GM19240 (cell line): ENCODE data around the gene LRPAP1.
"Not testable (repeated sequence)": the region's sequence is repeated elsewhere in the genome, so short reads cannot be mapped to it uniquely, and the experiment has no call there.

Experiments
- DNase-seq: peaks from one replicate; pipeline ENCODE4 v3.0.0; 2011; ENCODE audit warnings: low spot score; ENCODE audit not compliant: insufficient read length

LRPAP1 gene

DNA sequence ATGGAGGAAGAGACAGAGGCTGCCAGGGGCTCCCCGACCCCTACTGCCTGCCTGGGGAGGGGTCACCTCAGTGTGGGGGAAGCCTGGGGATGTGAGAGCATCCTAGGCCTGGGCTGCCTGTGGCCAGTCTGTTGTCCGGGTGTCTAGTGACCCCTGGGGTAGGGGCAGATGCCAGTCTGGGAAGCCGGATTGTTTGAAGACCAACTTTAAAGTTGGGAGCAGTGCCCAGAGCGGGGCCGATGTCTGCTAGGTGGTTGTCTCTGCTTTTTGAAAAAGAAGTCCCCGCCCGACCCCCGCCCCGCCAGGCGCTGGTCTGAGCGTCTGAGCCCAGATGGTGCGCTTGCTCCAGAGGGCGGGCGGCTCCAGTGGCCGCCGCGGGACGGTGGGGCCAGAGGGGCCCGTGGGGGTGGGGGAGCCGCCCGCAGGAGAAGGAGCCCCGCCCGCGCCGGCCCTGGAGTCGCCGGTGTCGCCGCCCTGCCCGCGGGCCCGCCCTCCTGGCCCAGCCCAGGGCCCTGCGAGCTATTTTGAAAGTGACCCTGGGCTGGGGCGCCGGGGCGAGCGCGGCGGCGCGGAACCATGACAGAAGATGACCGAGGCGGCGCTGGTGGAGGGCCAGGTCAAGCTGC, 69.3 kb downstream of the LRPAP1 start, which contains the start of gene DOK7:
Gene DOK7 (plus strand): TSS at position 517 of the 626 bp plus-strand sequence. CDS start 70 bp downstream, at position 587.
- no peak for DNase-seq

DNA sequence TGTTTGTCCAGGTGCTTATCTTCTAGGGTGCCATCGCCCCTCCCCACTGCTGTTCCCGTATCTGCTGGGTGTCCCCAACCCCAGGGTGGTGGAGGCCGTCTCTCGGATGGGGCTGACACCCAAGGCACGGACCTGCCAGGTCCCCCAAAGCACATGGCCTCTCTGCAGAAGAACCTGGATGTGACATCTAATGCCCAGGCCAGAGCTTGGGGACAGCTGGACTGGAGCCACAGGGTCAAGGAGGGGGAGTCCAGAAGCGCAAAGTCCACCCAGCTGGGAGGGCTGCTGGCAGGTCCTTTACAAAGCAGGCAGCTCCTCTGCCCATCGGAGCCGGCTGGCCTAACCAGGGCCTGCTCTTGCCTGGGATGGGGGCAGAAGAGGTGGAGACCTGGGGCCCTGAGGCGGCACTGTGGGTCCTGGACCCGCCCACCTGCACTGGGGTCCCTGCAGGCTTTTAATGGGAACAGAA, 69.9 kb downstream of the LRPAP1 start:
- no peak for DNase-seq

DNA sequence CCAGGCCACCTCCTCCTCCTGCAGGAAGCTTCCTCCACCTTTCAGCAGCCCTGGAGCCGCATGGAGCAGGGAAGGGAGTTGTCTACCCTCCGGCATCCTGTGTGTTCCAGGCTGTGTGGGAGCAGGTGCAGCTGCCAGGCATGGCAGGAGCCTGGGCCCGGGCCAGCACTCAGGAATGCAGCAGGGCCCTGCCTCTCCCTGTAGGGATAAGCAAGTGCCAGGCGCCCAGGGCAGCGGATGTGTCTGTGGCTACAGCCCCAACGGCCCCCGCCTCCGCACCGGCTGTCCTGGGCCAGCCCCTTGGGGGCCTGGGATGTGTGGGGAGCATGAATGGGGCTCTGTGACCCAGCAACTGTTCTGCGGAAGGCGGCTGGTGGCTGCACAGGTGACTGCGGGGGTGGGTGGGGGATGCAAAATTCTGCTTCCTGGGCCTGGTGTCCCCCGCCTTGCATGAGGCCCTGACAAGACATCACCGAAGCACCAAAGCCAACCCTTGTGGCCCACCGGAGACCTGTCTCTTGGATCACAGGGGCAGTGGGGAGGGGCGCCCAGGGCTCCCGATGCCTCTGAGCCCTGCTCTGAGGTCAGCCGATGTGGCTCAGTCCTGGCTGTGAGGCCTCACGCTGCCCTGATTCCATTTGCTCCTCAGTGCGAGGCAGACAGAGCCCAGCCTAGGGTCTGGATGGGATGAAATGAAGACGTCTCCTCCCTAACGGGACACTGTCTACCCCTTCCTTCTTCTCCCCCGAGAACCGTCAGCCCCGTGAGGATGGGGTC, 70.5 kb downstream of the LRPAP1 start:
- DNase-seq, result no peak

DNA sequence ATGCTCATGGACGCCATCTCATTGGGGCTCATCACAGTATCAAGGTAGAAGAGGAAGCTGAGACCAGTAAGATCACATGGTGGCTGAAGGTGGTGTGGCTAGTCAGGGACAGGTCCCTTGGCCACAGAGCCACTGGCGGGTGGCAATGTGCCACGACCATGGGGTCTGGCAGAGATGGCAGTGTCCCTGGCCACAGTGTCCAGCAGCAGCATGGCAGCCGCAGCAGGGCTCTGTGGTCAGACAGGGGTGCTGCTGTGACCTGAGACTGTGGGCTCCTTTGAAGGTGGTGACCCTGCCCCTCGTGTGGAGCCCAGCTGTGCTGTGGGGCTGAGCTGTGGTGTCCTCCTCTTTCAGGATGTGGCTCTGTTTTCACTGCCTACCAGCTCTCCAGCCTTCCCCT, 71.3 kb downstream of the LRPAP1 start:
- DNase-seq, result no peak

DNA sequence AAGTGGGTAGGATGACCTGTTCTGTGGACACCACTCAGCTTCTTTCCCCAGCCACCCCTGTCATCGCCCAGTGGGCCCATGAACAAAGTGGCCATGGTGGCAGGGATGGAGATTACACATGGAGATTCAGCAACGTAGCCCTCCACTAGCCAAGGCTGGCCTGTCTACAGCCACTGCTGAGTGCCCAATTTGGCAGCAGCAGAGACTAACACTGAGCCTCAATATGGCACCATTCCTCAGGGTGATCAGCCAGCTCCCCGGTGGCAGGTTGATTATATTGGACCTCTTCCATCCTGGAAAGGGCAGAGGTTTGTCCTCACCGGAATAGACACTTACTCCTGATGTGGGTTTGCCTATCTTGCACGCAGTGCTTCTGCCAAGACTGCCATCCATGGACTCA, 73.1 kb downstream of the LRPAP1 start:
- not testable (repeated sequence) for DNase-seq

- no peak for DNase-seq
Observed at GRCh38 chr4:3458371-3458770, 73.9 kb downstream of the LRPAP1 start.

DNA sequence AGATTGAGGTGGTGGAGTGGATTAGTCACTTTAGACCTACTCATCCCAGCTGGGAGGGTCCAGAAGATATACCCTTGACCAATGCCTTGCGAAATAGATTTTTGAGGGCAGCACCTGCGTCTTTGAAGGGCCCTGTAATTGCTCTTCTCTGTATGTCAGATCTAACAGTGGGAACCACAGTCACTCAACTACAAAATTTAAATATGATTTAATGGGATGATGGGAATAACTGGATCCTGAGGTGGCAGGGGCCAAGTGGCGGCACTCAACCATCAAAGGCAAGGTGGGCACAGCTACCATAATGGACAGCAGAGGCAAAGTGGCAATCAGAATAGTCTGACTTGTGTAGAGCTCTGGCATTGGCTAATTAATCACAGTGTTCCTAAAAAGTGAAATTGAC, 76.6 kb downstream of the LRPAP1 start:
- DNase-seq, result not testable (repeated sequence)
